Measurements from ENCODE around the gene ADAMTS12. TPM values are rescaled to one million over a fixed set of nuclear protein-coding genes. Genes with fewer than 3 reads are reported as not detected.

ADAMTS12 gene
- total RNA-seq, 1 donor from 2014 or later, result 32.1 TPM

DNA sequence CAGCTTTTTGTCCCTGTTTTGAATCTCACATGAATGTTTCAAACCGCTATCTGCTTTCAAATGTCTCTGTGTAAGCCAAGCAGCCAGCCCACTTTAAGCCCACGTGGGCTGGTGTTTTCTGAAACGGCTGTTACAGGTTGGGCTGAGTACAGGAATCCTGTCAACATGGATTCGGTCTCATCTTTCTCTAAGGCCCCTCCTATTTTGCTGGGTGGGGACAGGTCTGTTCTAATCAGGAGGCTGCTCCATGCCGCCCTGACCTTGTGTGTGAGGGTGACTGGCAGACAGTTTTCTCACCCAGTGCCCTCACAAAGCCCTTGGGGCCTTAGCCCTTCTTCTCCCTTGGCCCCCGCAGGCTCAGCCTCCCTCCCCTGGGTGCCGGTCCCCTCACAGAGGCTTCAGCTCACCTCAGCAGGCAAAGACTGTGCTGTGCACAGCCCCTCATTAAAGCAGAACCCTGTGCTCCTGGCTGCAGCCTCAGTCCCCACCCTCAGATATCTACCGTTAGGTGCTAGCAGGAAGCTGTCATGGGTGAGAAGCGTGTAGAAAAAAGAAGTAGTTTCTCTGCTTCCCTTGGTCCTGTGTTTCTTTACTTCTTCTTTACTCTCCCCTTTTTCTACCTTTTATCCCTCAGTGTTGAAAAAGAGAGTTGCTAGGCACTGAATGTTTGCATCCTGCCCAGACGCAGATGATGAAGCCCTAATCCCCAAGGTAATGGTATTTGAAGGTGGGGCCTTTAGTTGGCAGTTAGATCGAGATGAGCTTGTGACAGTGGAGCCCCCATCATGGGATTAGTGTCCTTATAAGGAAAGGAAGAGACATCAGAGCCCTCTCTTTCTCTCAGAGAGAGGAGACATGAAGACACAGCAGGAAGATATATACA is 205.7 kb downstream of the ADAMTS12 start:
- Mint-ChIP-seq H3K9me3 (peaks cover 2% of the 10 kb centered on the region), H3K27ac (peak overlapping the region; percentile 14), H3K36me3 (peaks cover 4% of the 10 kb centered on the region), H3K27me3 (no peaks in the 10 kb centered on the region), H3K4me1 (ENCODE audit: unreplicated experiment) (peaks cover 26% of the 10 kb centered on the region), H3K4me3 (no peak overlapping the region)
- TF ChIP-seq, protein P1, sequence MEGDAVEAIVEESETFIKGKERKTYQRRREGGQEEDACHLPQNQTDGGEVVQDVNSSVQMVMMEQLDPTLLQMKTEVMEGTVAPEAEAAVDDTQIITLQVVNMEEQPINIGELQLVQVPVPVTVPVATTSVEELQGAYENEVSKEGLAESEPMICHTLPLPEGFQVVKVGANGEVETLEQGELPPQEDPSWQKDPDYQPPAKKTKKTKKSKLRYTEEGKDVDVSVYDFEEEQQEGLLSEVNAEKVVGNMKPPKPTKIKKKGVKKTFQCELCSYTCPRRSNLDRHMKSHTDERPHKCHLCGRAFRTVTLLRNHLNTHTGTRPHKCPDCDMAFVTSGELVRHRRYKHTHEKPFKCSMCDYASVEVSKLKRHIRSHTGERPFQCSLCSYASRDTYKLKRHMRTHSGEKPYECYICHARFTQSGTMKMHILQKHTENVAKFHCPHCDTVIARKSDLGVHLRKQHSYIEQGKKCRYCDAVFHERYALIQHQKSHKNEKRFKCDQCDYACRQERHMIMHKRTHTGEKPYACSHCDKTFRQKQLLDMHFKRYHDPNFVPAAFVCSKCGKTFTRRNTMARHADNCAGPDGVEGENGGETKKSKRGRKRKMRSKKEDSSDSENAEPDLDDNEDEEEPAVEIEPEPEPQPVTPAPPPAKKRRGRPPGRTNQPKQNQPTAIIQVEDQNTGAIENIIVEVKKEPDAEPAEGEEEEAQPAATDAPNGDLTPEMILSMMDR (conservative IDR thresholded peaks at IDR 0.05), result no peak
- DNase-seq (ENCODE audit: extremely low spot score, unreplicated experiment), result no peak

DNA sequence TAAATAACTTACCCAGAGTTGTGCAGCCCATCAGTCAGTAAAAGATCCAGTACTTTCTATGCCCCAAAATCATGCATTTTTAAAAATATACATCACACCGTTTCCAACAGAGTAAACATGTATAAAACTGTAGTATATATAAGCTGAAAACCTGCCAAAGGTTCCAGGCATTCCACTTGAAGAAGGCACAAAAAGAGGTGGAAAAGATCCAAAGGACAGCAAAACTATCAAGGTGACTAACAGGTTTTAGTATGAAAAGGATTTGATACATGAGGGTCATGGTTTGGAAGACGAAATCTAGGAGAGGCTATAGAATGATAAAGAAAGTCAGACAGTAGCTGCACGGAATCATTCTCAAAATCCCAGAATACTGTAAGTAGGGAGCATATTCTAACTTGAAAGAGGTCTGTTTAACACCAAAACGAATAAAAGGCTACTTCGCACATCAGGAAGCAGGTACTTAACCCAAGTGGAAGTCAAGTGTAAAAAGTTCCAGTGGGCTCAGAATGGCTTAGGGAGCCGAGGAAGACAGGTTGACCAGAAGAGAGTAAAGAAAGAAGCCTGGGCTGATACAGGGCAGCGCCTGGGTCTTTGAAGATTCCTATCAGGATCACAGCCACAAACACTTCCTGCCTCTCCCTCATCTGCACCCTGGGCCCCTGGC is 207.2 kb downstream of the ADAMTS12 start:
- Mint-ChIP-seq H3K9me3 (no peaks in the 10 kb centered on the region), H3K27me3 (no peaks in the 10 kb centered on the region), H3K4me3 (no peak overlapping the region), H3K36me3 (peaks cover 4% of the 10 kb centered on the region), H3K27ac (no peak overlapping the region), H3K4me1 (ENCODE audit: unreplicated experiment) (peaks cover 28% of the 10 kb centered on the region)
- TF ChIP-seq, protein P1 (conservative IDR thresholded peaks at IDR 0.05), result no peak
- DNase-seq (ENCODE audit: extremely low spot score, unreplicated experiment), result no peak

DNA sequence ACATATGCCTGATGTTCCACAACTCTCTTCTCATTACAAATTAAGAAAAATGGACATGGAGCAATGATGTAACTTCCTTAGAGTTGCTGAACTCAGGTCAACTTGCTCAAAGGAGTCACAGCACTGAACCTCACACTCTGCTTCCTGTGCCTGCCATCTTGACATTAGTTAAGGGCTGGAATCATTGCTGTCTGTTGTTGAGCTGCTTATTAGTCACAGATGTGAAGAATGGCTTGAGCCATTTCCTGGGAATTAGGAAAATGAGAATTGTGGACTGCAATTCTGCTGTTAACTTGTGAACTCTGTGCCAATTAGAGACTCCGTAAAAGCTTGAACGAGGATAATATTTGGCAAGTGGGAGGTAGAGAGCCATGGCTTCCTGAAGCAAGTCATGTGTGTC is 212.0 kb downstream of the ADAMTS12 start:
- no peak overlapping the region for H3K27ac Mint-ChIP-seq
- H3K36me3 Mint-ChIP-seq, result peaks cover 10% of the 10 kb centered on the region

DNA sequence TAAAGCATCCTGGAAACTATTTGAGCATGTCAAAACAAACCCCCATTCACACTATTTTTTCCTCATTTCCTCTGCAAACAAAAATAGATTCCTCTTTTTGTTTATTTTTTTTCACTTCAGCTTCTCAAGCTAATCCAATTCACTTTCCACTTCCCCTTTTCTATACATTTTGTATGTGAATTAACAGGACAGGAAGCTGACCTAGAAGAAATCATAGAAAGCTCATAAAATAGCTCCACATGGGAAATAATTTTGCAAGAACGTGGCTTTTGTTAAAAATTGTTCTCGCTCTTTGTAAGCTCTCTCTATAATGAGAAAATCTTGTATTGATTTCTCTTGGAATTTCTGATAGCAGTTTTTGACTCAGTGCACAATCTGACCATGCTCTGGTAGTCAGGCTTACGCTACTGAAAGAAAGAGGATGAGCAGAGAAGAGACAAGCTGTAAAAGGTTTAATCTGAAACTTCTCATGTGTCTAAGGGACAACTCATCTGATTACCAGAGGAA is 215.8 kb downstream of the ADAMTS12 start:
- Mint-ChIP-seq H3K27me3 (no peaks in the 10 kb centered on the region), H3K4me1 (ENCODE audit: unreplicated experiment) (peaks cover 8% of the 10 kb centered on the region), H3K36me3 (peaks cover 7% of the 10 kb centered on the region), H3K27ac (no peak overlapping the region), H3K4me3 (no peak overlapping the region), H3K9me3 (peaks cover 6% of the 10 kb centered on the region)
- no peak for DNase-seq (ENCODE audit: extremely low spot score, unreplicated experiment)
- TF ChIP-seq, protein P1 (conservative IDR thresholded peaks at IDR 0.05), result no peak

More for the DNA sequence above, 212.0 kb downstream of the ADAMTS12 start:
- Mint-ChIP-seq H3K27me3 (no peaks in the 10 kb centered on the region), H3K9me3 (peaks cover 6% of the 10 kb centered on the region), H3K4me1 (ENCODE audit: unreplicated experiment) (peaks cover 11% of the 10 kb centered on the region), H3K4me3 (no peak overlapping the region)
- DNase-seq (ENCODE audit: extremely low spot score, unreplicated experiment), result no peak
- TF ChIP-seq, protein P1 (conservative IDR thresholded peaks at IDR 0.05), result no peak

DNA sequence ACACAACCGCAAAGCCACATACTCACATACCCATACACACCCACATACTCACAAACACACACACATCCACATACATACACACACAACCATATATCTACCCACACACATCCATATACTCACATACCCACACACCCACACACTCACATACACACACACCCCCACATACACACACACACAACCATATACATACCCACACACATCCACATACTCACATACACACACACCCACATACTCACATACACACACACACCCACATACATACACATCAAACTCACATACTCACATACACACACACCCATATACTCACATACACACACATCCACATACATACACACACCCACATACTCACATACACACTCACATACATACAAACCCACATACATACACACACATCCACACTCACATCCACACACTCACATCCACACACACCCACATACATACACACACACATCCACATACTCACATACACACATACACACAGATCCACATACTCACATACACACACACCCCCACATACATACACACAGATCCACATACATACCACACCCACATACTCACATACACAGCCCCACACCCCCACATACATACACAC is 220.0 kb downstream of the ADAMTS12 start:
- Mint-ChIP-seq H3K4me3 (no peak overlapping the region), H3K27ac (no peak overlapping the region), H3K27me3 (no peaks in the 10 kb centered on the region), H3K4me1 (ENCODE audit: unreplicated experiment) (no peaks in the 10 kb centered on the region), H3K36me3 (no peaks in the 10 kb centered on the region), H3K9me3 (no peaks in the 10 kb centered on the region)
- DNase-seq (ENCODE audit: extremely low spot score, unreplicated experiment), result no peak
- TF ChIP-seq, protein P1 (conservative IDR thresholded peaks at IDR 0.05), result no peak

Data from type B pancreatic cell (in vitro differentiated cells).